ENCODE data around the gene CDC14A. TPM values are rescaled to one million over a fixed set of nuclear protein-coding genes. Genes with fewer than 3 reads are reported as not detected.

Gene CDC14A
- total RNA-seq (2021) = 8.7 to 11.1 TPM (median 10.3 TPM) in 3 replicates
- Bru-seq, nascent RNA = percentile 75 among the genes with signal in this experiment
- long read RNA-seq, experiment 1, full-length matches to known transcripts = 22 of 38 reads
- long read RNA-seq, experiment 1, partial matches to known transcripts = 5 of 38 reads
- long read RNA-seq, experiment 1, other reads (novel, unspliced or antisense) = 11 of 38 reads
- long read RNA-seq, experiment 2, full-length matches to known transcripts = 3 of 11 reads
- long read RNA-seq, experiment 2, partial matches to known transcripts = 3 of 11 reads
- long read RNA-seq, experiment 2, other reads (novel, unspliced or antisense) = 5 of 11 reads
- long read RNA-seq, experiment 3, partial matches to known transcripts = 1 of 1 reads
- long read RNA-seq, experiment 3, other reads (novel, unspliced or antisense) = 0 of 1 reads

GRCh38 chr1:100352267-100353070, at the start of gene CDC14A:
TSS of gene CDC14A (plus strand) at chr1:100352506. CDS start at chr1:100352955, 449 bp downstream.
- ChIA-PET POLR2A (interaction anchor here (0.5 to 4.4 kb wide), 13 partner anchors 12 to 382 kb away, joined by 3 to 34 read pairs (median 4); partner anchors contain the start of genes DBT, RTCA and SLC35A3), CTCF (interaction anchor here (0.6 to 3.3 kb wide), 11 partner anchors 8 to 153 kb away, joined by 3 to 17 read pairs (median 4); partner anchors contain the start of genes DBT and RTCA)
- H3K27ac Mint-ChIP-seq = peak within 1 kb of the TSS; percentile 100
- H3K9me3 Mint-ChIP-seq = no peaks in the 10 kb centered on the region
- peak within 1 kb of the TSS; percentile 98 for H3K4me3 Mint-ChIP-seq
- H3K36me3 Mint-ChIP-seq = no peaks in the 10 kb centered on the region
- DNase-seq (ENCODE audit: low spot score) (peak; percentile 98), ATAC-seq (peak; percentile 75)
- peaks cover 32% of the 10 kb centered on the region for H3K4me1 Mint-ChIP-seq
- no peaks in the 10 kb centered on the region; the same call in 1 of the 2 replicates for H3K27me3 Mint-ChIP-seq (ENCODE audit: low read depth)
- TF ChIP-seq FOXK1 (CRISPR knock-in tag; IDR thresholded peaks at IDR 0.05) (0 out of 2 replicates have a peak, but pooled peaks have one; percentile 29), ATF3 (CRISPR knock-in tag; conservative IDR thresholded peaks at IDR 0.05) (no peak), PREB (CRISPR knock-in tag; IDR thresholded peaks at IDR 0.05; ENCODE audit: borderline replicate concordance) (no peak), HMGXB4 (CRISPR knock-in tag; IDR thresholded peaks at IDR 0.05) (peak; percentile 50; the same call in 1 of the 2 replicates), CBFB (CRISPR knock-in tag; IDR thresholded peaks at IDR 0.05; ENCODE audit: low read depth) (peak; percentile 49; the same call in 1 of the 2 replicates), PRRX2 (CRISPR knock-in tag; IDR thresholded peaks at IDR 0.05) (no peak), ELF4 (CRISPR knock-in tag; IDR thresholded peaks at IDR 0.05; ENCODE audit: low read depth) (no peak), ZNF121 (CRISPR knock-in tag; IDR thresholded peaks at IDR 0.05) (no peak), ZNF416 (CRISPR knock-in tag; IDR thresholded peaks at IDR 0.05) (no peak), TEAD4 (CRISPR knock-in tag; IDR thresholded peaks at IDR 0.05) (no peak), TEAD1 (CRISPR knock-in tag; IDR thresholded peaks at IDR 0.05) (0 out of 2 replicates have a peak, but pooled peaks have one; percentile 4), FOXP1 (CRISPR knock-in tag; IDR thresholded peaks at IDR 0.05; ENCODE audit: borderline replicate concordance) (peak; percentile 50; the same call in 1 of the 2 replicates), MLX (CRISPR knock-in tag; IDR thresholded peaks at IDR 0.05) (no peak), CTCF (IDR thresholded peaks at IDR 0.05) (no peak), STAT6 (CRISPR knock-in tag; conservative IDR thresholded peaks at IDR 0.05; ENCODE audit: low read depth) (no peak), EMX1 (CRISPR knock-in tag; IDR thresholded peaks at IDR 0.05) (no peak), JAZF1 (CRISPR knock-in tag; IDR thresholded peaks at IDR 0.05) (no peak), NFYB (CRISPR knock-in tag; conservative IDR thresholded peaks at IDR 0.05; ENCODE audit: low read depth) (no peak), SOX15 (CRISPR knock-in tag; IDR thresholded peaks at IDR 0.05) (no peak)
- TF ChIP-seq, protein P1, sequence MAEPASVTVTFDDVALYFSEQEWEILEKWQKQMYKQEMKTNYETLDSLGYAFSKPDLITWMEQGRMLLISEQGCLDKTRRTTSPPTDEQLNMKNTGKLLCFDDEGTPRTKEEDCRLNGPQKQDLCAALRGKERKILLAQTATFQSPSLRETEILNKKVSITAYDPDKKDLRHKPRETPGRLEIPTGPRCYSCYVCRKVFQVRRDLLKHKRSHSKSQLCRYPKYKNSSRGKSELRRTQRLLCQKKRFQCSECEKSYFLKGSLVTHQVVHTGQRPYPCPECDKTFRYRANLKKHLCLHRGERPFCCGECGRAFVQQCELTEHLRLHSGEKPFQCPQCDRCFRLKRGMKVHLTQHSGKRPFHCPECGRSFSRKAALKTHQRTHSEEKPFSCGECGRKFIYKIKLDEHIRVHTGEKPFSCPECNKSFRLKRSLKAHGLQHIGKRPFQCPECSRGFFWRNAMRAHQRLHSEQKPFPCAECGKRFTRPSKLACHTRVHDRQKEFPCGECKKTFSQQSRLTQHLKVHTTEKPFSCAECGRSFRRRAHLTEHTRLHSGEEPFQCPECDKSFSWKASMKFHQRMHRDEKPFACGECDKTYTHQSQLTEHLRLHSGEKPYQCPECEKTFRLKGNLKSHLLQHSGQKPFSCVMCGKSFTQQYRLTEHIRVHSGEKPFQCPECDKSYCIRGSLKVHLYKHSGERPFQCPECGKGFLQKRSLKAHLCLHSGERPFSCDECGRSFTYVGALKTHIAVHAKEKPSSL (CRISPR knock-in tag; conservative IDR thresholded peaks at IDR 0.05) = no peak
- TF ChIP-seq, protein P2, sequence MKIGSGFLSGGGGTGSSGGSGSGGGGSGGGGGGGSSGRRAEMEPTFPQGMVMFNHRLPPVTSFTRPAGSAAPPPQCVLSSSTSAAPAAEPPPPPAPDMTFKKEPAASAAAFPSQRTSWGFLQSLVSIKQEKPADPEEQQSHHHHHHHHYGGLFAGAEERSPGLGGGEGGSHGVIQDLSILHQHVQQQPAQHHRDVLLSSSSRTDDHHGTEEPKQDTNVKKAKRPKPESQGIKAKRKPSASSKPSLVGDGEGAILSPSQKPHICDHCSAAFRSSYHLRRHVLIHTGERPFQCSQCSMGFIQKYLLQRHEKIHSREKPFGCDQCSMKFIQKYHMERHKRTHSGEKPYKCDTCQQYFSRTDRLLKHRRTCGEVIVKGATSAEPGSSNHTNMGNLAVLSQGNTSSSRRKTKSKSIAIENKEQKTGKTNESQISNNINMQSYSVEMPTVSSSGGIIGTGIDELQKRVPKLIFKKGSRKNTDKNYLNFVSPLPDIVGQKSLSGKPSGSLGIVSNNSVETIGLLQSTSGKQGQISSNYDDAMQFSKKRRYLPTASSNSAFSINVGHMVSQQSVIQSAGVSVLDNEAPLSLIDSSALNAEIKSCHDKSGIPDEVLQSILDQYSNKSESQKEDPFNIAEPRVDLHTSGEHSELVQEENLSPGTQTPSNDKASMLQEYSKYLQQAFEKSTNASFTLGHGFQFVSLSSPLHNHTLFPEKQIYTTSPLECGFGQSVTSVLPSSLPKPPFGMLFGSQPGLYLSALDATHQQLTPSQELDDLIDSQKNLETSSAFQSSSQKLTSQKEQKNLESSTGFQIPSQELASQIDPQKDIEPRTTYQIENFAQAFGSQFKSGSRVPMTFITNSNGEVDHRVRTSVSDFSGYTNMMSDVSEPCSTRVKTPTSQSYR (CRISPR knock-in tag; IDR thresholded peaks at IDR 0.05) = peak; percentile 43; the same call in 1 of the 2 replicates
